G401 (cell line): Measurements from ENCODE around the gene GAS2. TPM values are rescaled to one million over a fixed set of nuclear protein-coding genes. Genes with fewer than 3 reads are reported as not detected.
A peak's percentile ranks its signal among the peaks of the same experiment; 100 is the strongest.

Experiments used
- DNase-seq: peaks from one replicate; pipeline ENCODE4 v3.0.0-alpha.2; 2015; ENCODE audit warnings: low spot score
- in situ Hi-C: cut with HindIII; loops from 2 replicates; pipeline ENCODE4 v1.10.0; 2016; ENCODE audit warnings: low sequenced_read_pairs, mixed read lengths
- total RNA-seq: library from RNA; depleted of rRNA; stranded (reverse); fragments of >200 nt; shearing (Covaris generic); gene quantifications from 2 replicates; pipeline ENCODE4 v1.2.3, GENCODE V29; 2014; rRNA removed

GAS2 gene
- total RNA-seq, 1 experiment from 2014 or later = not detected

- DNase-seq = peak; percentile 98
- in situ Hi-C loops = no loop called here
These were observed 163.0 kb downstream of the GAS2 start, which contains the start of gene SVIP for GRCh38 chr11:22829231-22830081. TSS of gene SVIP (minus strand) at chr11:22829801. CDS start at chr11:22829748, 53 bp downstream.

- no peak for DNase-seq
- in situ Hi-C loops = no loop called here
These were observed 163.6 kb downstream of the GAS2 start for GRCh38 chr11:22830082-22830414.

GRCh38 chr11:22832315-22833015 is 166.1 kb downstream of the GAS2 start:
- in situ Hi-C loops = no loop called here
- DNase-seq = no peak

DNA sequence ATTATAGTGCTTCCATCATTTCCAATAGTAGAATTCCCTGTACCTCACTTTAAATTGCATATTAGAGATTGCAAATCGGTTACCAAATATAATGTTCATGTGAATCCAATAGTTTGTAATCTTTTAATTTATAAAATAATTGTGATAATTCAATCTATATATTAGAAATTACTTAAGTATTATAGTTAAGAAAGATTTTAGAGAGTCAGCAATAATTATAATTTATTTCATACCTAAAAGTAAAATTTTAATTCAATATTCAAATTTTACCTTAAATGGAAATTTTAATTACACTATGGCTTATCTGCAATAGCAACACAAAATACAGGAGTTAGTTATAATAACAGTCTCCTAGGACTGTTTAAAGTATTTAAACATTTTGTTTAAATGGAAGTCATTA is 180.3 kb downstream of the GAS2 start:
- no peak for DNase-seq
- in situ Hi-C loops = no loop called here

DNA sequence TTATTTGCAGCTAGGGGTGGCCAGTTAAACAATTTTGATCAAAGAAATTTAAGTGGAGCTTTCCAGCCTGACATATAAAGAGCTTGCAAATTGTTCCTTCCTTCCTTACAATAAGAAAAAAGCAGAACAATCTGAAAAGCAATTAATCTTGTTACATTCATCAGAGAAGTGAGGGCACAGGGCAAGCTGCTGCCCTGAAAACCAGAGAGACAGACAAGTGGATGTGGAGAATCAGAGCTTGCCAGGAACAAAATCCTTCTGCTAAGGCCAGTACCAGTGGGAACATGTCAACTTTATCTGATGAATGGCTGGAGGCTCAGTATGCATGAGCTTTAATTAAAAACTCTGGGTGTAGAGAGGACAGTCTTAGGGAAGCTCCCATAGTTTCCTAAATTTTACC is 185.1 kb downstream of the GAS2 start:
- in situ Hi-C loops = no loop called here
- DNase-seq = no peak

DNA sequence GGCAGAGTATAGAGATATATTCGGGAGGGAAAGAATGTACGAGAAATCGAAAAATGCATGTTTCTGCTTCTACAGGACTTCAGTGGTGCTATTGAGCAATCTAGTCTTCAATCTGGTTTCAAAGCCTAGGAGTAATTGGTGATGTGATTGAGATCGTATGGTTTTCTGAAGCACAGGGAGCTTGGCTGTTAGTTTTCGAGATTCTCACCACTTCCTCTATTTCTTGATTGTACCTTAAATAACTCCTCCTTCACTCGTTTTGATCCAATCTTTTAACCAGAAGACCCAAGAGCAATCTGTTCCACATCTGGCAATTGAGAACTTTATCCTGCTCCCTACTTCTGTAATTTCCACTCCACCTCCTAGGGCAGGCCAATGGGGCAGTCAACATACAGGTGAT is 193.3 kb downstream of the GAS2 start:
- in situ Hi-C loops = no loop called here
- no peak for DNase-seq

- in situ Hi-C loops = no loop called here
- no peak for DNase-seq
These were observed 193.8 kb downstream of the GAS2 start, which contains the start of gene CCDC179 for GRCh38 chr11:22860241-22860640. TSS of gene CCDC179 (minus strand) at chr11:22860474. CDS start at chr11:22860421, 53 bp downstream.

Other genes with a start within 250 kb of the GAS2 start
- gene FANCF, start 40.8 kb upstream of the GAS2 start, total RNA-seq = 16.6 and 21.1 TPM in 2 replicates
- gene SVIP, start 163.2 kb downstream of the GAS2 start, total RNA-seq = 1.4 and 4.0 TPM in 2 replicates
- gene CCDC179, start 193.9 kb downstream of the GAS2 start, total RNA-seq = not detected in 2 replicates